Upper lobe of left lung (tissue), 6 donors: Measurements from ENCODE around the gene FRMPD4. TPM values are rescaled to one million over a fixed set of nuclear protein-coding genes. Genes with fewer than 3 reads are reported as not detected.

Source experiments
- ATAC-seq, 2 donors: fragments of 200-7000 bp; cut with Tn5 transposase; one replicate each; pipeline ENCODE4 v1.9.1; 2022; ENCODE audit warnings: mild to moderate bottlenecking in 2 of 2, moderate library complexity in 2 of 2; ENCODE audit not compliant: low FRiP score in 2 of 2
- DNase-seq, 2 donors: peaks; one replicate each; pipeline ENCODE4 v3.0.0-alpha.2; 2019 to 2020
- H3K27ac ChIP-seq, 4 donors: fragments of 200-600 bp; sonication (generic); one replicate each; pipeline ENCODE4 v1.5.1; 2016 to 2019
- H3K27me3 ChIP-seq, 4 donors: fragments of 200-600 bp; sonication (generic); one replicate each; pipeline ENCODE4 v1.5.1; 2017 to 2019
- H3K36me3 ChIP-seq, 4 donors: fragments of 200-600 bp; sonication (generic); one replicate each; pipeline ENCODE4 v1.5.1; 2016 to 2019
- H3K4me1 ChIP-seq, 4 donors: fragments of 200-600 bp; sonication (generic); one replicate each; pipeline ENCODE4 v1.5.1; 2018 to 2019
- H3K4me3 ChIP-seq, 4 donors: fragments of 200-600 bp; sonication (generic); one replicate each; pipeline ENCODE4 v1.5.1; 2017 to 2019; ENCODE audit warnings: mild to moderate bottlenecking in 2 of 4, moderate library complexity in 1 of 4
- H3K9me3 ChIP-seq, 4 donors: fragments of 200-600 bp; sonication (generic); one replicate each; pipeline ENCODE4 v1.5.1; 2018 to 2019
- CTCF ChIP-seq, 6 experiments: fragments of 450-650 bp in 4 of 6; fragments of 200-600 bp in 2 of 6; sonication (generic) in 2 of 6; IDR thresholded peaks; one replicate each; pipeline ENCODE4 v1.5.1; 2016 to 2019; ENCODE audit warnings: antibody characterized with exemption in 6 of 6
- EP300 ChIP-seq, 4 donors: sonication (generic); formaldehyde crosslinking; IDR thresholded peaks; one replicate each; pipeline ENCODE4 v1.5.1; 2017; ENCODE audit warnings: antibody characterized with exemption in 4 of 4, control low read depth in 2 of 4
- POLR2A ChIP-seq, 4 donors: fragments of 450-650 bp; IDR thresholded peaks; one replicate each; pipeline ENCODE4 v1.5.1; 2016 to 2017; ENCODE audit warnings: antibody characterized with exemption in 4 of 4, mild to moderate bottlenecking in 2 of 4
- POLR2AphosphoS5 ChIP-seq, 2 donors: sonication (generic); formaldehyde crosslinking; IDR thresholded peaks; one replicate each; pipeline ENCODE4 v1.5.1; 2017; ENCODE audit warnings: antibody characterized with exemption in 2 of 2
- WGBS, 2 donors: methylation state at CpG; one replicate each; pipeline ENCODE4 v1.1.5; 2017 to 2018; 5-methylcytosine and 5-hydroxymethylcytosine counted together
- total RNA-seq, 6 donors: library from RNA; depleted of rRNA in 4 of 6; stranded (reverse); fragments of >200 nt in 4 of 6; gene quantifications; one replicate each; pipeline versions ENCODE4 v1.1.0 to v1.2.1, GENCODE V29; 2016 to 2021
- donor health status: DM: no; HTN: no; CAD: no; lungs with moderate emphysema.
- donor health status: DM: no; HTN: yes; CAD: no; lungs with severe emphysema.

FRMPD4 gene
- total RNA-seq, 6 donors from 2014 or later, result 0.03 to 0.15 (median 0.10) TPM; not detected in 2

GRCh38 chrX:12128017-12128416 is 10.3 kb upstream of the FRMPD4 start:
- DNase-seq (no peak), ATAC-seq (no peak)
- Histone ChIP-seq H3K27ac (no peak overlapping the region), H3K27me3 (no peaks in the 10 kb centered on the region), H3K36me3 (no peaks in the 10 kb centered on the region), H3K9me3 (peaks cover 0 to 24% (median 4%) of the 10 kb centered on the region in 4 donors), H3K4me1 (no peaks in the 10 kb centered on the region), H3K4me3 (no peak overlapping the region)
- 89 to 100% methylated on average over 2 to 3 of the region's 3 CpGs for WGBS, 2 donors
- TF ChIP-seq POLR2AphosphoS5 (IDR thresholded peaks at IDR 0.05) (no peak), EP300 (IDR thresholded peaks at IDR 0.05) (no peak)

- peak in 1 of 2 donors; percentile 7 for DNase-seq
- ATAC-seq, result no peak
- H3K9me3 ChIP-seq, result no peaks in the 10 kb centered on the region
- H3K27me3 ChIP-seq, result no peaks in the 10 kb centered on the region
- H3K36me3 ChIP-seq, result no peaks in the 10 kb centered on the region
- peak overlapping the region in 3 of 4 donors; percentile 12 to 28 (median 13) for H3K4me3 ChIP-seq
- TF ChIP-seq POLR2A (IDR thresholded peaks at IDR 0.05) (no peak), EP300 (IDR thresholded peaks at IDR 0.05) (no peak), POLR2AphosphoS5 (IDR thresholded peaks at IDR 0.05) (no peak), CTCF (IDR thresholded peaks at IDR 0.05) (no peak)
- H3K27ac ChIP-seq, result no peak overlapping the region
- H3K4me1 ChIP-seq, result peaks cover 0 to 5% (median 2%) of the 10 kb centered on the region in 4 donors
- WGBS, 2 donors, result 10 to 27% methylated on average over 3 to 24 of the region's 24 CpGs
Measured at GRCh38 chrX:12137951-12138360, 317 bp upstream of the FRMPD4 start.

GRCh38 chrX:12139934-12140611 is 1.8 kb downstream of the FRMPD4 start:
- TF ChIP-seq POLR2AphosphoS5 (IDR thresholded peaks at IDR 0.05) (no peak), POLR2A (IDR thresholded peaks at IDR 0.05) (no peak), CTCF (IDR thresholded peaks at IDR 0.05) (no peak), EP300 (IDR thresholded peaks at IDR 0.05) (no peak)
- DNase-seq, result no peak
- Histone ChIP-seq H3K4me3 (no peak overlapping the region), H3K27ac (no peak overlapping the region), H3K9me3 (no peaks in the 10 kb centered on the region), H3K36me3 (no peaks in the 10 kb centered on the region), H3K4me1 (peaks cover 0 to 5% (median 2%) of the 10 kb centered on the region in 4 donors), H3K27me3 (no peaks in the 10 kb centered on the region)
- no peak for ATAC-seq
- 70 to 78% methylated on average over 4 of the region's 4 CpGs for WGBS, 2 donors

GRCh38 chrX:12141511-12141910 is 3.2 kb downstream of the FRMPD4 start:
- Histone ChIP-seq H3K27me3 (no peaks in the 10 kb centered on the region), H3K36me3 (no peaks in the 10 kb centered on the region), H3K4me1 (peaks cover 0 to 5% (median 2%) of the 10 kb centered on the region in 4 donors), H3K4me3 (no peak overlapping the region), H3K27ac (no peak overlapping the region), H3K9me3 (no peaks in the 10 kb centered on the region)
- TF ChIP-seq CTCF (IDR thresholded peaks at IDR 0.05) (no peak), EP300 (IDR thresholded peaks at IDR 0.05) (no peak)
- DNase-seq, result no peak
- no peak for ATAC-seq
- WGBS, 2 donors, result 73 to 79% methylated on average over 3 of the region's 3 CpGs

GRCh38 chrX:12142661-12143060 is 4.4 kb downstream of the FRMPD4 start:
- no peak overlapping the region for H3K4me3 ChIP-seq
- H3K27ac ChIP-seq, result no peak overlapping the region
- whole genome bisulfite sequencing, 2 donors, result 78 to 94% methylated on average over 4 of the region's 4 CpGs
- no peaks in the 10 kb centered on the region for H3K36me3 ChIP-seq
- DNase-seq (no peak), ATAC-seq (no peak)
- H3K9me3 ChIP-seq, result no peaks in the 10 kb centered on the region
- H3K27me3 ChIP-seq, result no peaks in the 10 kb centered on the region
- peaks cover 0 to 5% (median 2%) of the 10 kb centered on the region in 4 donors for H3K4me1 ChIP-seq
- no peak for TF ChIP-seq EP300 (IDR thresholded peaks at IDR 0.05)
- no peak for TF ChIP-seq POLR2AphosphoS5 (IDR thresholded peaks at IDR 0.05)
- TF ChIP-seq CTCF (IDR thresholded peaks at IDR 0.05), result no peak
